Stimulated activated CD8-positive, alpha-beta memory T cell treated with anti-CD3 and anti-CD28 coated beads, Interleukin-12 subunit alpha, Interleukin-12 subunit beta, amount 100 ng/mL, for 24 hours (primary cell): ENCODE results near the gene LYL1.

Source experiments
- DNase-seq: peaks from one replicate; pipeline ENCODE4 v3.0.0-alpha.2; 2020; ENCODE audit errors: extremely low read depth

Gene LYL1

DNA sequence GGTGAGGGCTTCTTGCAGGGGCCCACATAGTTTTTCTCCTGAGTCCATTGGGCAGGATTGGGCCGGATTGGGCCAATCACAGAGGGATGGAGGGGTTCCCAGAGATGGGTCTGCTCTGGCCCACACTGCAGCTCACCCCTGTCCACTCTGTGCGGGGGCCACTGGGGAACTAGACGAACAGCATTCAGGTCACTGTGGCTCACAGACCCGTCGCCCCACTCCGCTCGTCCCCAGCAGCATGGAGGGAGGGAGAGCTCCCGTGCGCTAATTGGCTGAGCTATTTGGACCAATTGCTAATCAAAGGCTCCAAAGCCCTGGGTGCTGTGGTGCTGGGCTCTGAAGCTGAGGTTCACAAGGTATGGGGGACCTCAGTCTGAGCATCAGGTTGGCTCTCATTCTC, 26.7 kb upstream of the LYL1 start:
- DNase-seq: no peak

- no peak for DNase-seq
These were observed 25.9 kb upstream of the LYL1 start for GRCh38 chr19:13128583-13128982.

- no peak for DNase-seq
These were observed 25.3 kb upstream of the LYL1 start for GRCh38 chr19:13127811-13128575.

DNA sequence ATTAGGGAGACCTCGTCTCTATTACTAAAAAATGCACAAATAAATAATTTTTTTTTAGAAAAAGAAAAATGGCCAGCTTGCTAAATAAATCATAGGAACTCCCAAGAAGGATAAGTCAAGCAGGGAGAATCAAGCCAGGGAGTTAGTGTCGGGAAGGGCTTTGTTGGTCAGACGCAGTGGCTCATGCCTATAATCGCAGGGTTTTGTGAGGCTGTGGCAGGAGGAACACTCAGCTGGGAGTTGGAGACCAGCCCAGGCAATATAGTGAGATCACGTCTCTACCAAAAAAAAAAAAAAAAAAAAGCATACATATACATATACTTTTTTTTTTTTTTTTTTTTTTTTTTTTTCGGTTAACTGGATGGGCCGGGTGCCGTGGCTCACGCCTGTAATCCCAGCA, 24.4 kb upstream of the LYL1 start:
- DNase-seq: no peak

GRCh38 chr19:13122980-13123957, 20.6 kb upstream of the LYL1 start:
- no peak for DNase-seq

DNA sequence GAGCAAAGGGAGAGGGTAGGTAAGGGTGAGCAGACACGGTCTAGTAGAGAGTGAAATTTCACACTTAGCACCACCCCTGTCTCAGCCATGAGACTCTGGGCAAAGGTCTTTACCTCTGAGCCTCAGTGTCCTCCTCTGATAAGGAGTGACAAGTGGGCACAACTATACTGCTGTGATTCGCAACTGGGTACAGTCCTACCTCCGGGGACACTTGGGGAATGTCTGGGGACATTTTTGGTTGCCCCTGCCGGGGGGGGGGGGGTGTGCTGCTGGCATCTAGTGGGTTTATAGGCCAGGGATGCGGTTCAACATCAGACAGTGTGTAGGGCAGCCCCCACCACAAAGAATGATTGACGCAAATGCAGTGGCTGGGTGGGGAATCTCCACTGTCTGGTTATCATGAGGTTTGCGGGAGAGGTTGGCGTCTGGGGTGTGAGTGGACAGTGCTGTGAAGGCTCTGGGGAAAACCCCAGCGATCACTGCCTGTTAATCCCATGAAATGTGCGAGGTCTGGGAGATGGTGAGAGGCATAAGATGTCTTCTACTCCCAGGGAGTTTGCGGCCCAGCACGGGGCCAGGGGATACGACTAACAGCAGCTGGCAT, 19.7 kb upstream of the LYL1 start:
- DNase-seq: no peak

GRCh38 chr19:13121551-13122274, 19.1 kb upstream of the LYL1 start:
- DNase-seq: no peak

- no peak for DNase-seq
These were observed 18.2 kb upstream of the LYL1 start for GRCh38 chr19:13120817-13121216.

- no peak for DNase-seq
These were observed 17.4 kb upstream of the LYL1 start for GRCh38 chr19:13120031-13120430.

- no peak for DNase-seq
These were observed 17.0 kb upstream of the LYL1 start for GRCh38 chr19:13119627-13120026.

DNA sequence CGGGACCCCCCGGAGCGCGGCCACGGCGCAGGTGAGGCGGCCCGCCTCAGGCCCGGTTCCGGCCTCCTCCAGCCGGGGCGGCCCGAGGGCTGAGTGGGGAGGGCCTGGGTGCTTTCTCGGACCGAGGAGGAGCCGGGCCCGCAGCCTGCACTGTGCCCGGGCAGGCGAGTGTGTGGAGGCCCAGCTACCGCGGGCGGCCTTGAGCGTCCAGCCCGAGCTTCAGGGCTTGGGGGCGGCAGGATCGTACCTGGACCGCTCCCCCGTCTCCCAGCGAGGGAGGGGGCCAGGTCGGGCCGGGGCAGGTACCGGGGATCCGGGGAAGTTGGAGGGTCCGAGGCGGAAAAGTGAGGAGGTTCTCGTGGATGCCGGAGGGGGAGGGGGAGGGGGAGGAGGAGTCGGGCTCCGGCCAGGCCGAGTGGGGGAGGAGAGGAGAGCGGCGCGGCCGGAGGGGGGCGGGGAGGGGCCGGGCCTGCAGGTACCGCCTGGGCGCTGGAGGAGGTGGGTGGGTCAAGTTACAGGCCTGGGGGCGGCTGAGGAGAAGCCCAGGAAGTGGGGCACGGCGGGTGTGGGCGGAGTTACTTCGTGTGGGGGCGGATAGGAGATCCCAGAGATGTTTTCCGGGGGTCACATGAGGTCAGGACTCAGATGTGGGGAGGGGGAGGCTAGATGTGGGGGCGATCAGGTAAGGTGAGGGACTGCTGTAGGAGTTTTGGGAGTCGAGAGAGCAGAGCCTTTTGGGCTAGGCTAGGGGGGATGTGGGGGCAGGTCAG, 16.0 kb upstream of the LYL1 start:
- DNase-seq: no peak

DNA sequence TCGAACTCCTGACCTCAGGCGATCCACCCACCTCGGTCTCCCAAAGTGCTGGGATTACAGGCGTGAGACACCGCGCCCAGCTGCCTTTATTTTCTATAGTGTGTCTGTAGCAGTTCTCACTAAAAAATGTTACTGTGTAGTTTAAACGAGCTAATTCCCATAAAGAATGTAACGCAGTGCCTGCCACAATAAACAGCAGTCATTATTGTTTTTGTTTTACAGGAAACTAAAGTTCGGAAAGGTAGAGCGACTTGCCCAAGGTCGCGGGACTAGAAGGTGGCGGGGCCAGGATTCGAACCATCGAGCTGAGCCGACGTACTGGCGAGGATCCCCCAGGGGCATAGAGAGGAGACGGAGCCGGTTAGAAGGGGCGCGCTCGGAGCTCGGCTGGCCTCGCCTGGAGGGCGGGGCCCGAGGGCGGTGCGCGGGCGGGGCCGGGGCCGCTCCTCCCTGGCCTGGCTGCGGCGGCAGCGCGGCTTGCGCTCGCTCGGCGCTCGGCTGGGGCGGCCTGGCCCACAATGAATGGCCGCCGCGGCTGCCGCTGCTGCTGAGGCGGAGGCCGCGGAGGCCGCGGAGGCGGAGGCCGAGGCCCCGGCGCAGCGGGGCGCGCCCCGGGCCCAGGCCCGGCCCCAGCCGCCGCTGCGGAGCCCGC, 15.2 kb upstream of the LYL1 start, which contains the start of gene NACC1:
TSS of gene NACC1 (plus strand) at position 493 of the 652 bp plus-strand sequence. CDS start 16,944 bp downstream, outside the sequence.
- DNase-seq: peak; percentile 75

DNA sequence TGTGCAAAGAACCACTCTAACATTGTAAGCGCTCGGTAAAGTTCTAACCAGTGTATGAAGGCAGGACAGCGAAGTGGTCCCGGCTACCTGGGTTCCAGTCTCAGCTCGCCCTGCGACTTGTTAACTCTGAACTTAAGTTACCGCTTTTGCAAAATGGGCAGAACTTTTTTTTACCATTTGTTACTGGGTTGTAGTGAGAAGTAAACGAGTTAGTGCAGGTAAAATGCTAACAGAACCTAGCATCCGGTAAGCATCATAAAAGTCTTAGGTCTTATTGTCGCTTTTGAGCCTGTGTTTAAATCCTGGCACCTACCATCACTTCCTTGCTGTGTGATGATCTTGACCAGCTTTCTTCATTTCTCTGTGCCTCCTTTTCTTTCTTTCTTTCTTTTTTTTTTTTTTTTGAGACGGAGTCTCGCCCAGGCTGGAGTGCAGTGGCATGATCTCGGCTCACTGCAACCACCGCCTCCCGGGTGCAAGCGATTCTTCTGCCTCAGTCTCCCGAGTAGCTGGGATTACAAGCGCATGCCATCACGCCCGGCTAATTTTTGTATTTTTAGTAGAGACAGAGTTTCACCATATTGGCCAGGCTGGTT, 14.6 kb upstream of the LYL1 start:
- DNase-seq: no peak

DNA sequence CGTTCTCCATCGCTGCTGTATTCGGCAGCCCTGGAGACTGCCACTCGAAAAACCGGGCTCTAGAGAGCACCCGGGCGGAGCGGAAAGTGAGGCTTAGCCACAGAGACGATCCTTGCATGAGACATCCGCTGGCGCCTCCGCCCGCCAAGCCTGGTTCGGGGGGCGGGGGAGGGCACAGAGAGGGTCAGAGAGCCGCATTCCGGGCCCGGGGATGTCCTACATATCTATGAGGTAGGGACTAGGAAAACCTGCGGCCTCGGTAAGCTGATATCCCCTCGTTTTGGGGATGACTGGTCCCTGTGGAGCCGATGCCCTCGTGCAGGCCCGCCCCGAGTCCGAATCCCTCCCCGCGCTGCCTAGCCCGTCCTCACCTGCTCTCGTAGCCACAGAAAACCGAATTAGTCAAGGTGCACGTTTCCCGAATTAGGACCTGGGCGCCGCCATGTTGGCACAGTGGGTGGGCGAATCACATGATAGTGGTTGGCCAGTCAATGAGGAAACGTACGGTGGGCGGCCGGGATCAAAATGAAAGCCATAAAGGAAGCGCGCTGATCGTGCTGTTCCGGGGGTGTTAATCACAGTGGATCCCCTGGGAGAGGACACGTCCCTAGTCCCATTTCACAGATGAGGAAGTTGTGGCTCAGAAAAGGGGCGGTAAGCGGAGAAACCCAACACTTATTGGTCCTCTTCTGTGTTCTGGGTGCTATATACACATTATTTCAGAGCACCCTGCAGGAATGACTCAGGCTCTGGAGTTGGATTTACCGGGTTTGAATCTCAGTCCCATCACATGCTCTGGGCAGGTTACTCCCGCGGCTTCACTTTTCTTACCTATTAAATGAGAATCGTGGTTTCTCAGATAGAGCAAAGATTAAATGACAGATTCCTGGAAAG, 13.9 kb upstream of the LYL1 start, which contains the start of gene TRMT1:
TSS of gene TRMT1 (minus strand) at position 459 of the 894 bp plus-strand sequence. CDS start at position 118, 341 bp downstream.
- peak; percentile 83 for DNase-seq

DNA sequence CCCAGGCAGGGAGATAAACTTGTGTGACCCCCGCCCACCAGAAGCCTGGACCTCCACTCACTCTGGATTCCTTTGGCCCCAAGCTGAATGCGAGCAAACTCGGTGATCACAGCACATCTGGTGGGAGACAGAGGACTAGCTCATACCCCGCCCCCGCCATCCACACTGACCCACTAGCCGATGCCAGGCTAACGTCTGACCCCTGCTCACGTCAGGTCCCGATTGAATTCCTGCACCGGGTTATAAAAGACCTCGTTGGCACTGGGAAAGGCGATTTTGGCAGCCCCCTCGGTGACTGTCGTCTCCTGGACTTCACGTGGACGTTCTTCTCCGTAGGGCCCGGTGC, 13.3 kb upstream of the LYL1 start:
- no peak for DNase-seq

- DNase-seq: no peak
These were observed 9.9 kb upstream of the LYL1 start for GRCh38 chr19:13112555-13112954.

DNA sequence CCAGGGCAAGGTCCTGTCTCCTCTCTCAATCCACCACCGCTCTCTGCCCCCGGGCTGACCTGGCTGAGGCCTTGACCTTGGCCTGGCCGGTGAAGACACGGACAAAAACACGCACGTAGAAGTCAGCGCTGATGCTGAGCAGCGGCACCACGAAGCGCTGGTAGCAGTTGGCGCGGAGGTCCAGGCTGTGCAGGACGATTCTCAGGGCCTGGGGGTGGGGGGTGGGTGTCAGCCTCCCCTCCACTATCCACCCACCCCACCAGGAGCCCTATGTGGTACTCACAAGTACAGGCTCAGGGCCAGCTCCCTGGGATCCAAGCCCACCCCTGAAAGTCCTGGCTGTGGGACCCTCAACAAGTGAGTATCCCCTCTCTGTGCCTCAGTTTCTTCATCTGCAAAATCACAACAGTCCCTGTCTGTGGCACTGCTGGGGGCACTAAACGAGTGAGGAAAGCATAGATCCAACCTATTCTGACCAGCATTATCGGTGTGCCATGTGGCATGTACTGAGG, 7.5 kb upstream of the LYL1 start:
- no peak for DNase-seq

DNA sequence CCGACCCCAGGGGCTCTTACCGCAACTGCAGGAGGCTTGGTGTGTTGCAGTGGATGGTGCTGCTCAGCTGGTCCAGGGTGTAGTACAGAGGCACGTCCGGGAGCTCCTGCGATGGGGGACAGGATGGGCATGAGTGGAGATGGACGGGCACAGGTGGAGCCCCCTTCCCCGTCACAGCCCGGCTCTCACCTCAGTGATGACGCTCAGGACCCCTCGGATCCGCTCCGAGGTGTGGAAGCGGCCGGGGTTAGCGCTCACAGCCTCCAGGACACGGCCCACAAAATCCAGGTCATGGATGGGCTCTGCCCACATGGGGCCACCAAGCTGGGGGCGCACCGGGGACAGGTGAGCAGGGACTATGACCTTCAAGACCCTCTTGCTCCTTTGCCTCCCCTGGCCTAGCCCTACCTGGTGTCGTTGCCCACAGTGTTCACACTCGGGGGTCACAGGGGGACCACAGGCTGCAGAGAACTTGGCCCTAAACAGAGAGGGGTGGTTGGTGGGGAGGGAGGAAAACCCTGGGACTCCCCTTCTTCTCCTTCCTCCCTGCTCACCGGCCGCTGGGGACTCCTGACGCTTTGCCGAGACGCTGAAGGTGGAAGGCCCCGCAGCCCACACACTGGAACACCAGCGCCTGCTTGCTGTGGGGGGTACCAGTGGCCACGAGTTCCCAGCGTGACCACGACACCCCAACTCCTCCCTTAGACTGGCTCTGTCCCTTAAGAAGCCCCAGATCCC, 6.9 kb upstream of the LYL1 start:
- DNase-seq: no peak
